Subcutaneous abdominal adipose tissue (tissue), 5 donors: ENCODE measurements around the gene ADAMTS2.
A peak's percentile ranks its signal among the peaks of the same experiment; 100 is the strongest.

Experiments used
- H3K27ac ChIP-seq: one replicate; pipeline ENCODE4 v1.7.0; 2013; ENCODE audit warnings: low read depth, mild to moderate bottlenecking, inconsistent platforms, low read length, moderate library complexity
- H3K27me3 ChIP-seq, 5 donors: one replicate each; pipeline ENCODE4 v1.7.0; 2013; ENCODE audit warnings: low read length in 5 of 5, inconsistent platforms in 1 of 5; ENCODE audit not compliant: control insufficient read depth in 5 of 5, insufficient read depth in 4 of 5
- H3K36me3 ChIP-seq, 5 donors: one replicate each; pipeline ENCODE4 v1.7.0; 2013; ENCODE audit warnings: low read length in 5 of 5; ENCODE audit not compliant: control insufficient read depth in 5 of 5, insufficient read depth in 5 of 5
- H3K4me1 ChIP-seq, 5 donors: one replicate each; pipeline ENCODE4 v1.7.0; 2013; ENCODE audit warnings: low read length in 5 of 5, mild to moderate bottlenecking in 3 of 5, moderate library complexity in 1 of 5; ENCODE audit not compliant: control insufficient read depth in 5 of 5, insufficient read depth in 5 of 5
- H3K4me3 ChIP-seq, 5 donors: one replicate each; pipeline ENCODE4 v1.7.0; 2013; ENCODE audit warnings: low read length in 5 of 5, low read depth in 1 of 5
- H3K9ac ChIP-seq, 5 donors: one replicate each; pipeline ENCODE4 v1.7.0; 2013; ENCODE audit warnings: low read length in 5 of 5, mild to moderate bottlenecking in 4 of 5, moderate library complexity in 3 of 5
- H3K9me3 ChIP-seq, 5 donors: one replicate each; pipeline ENCODE4 v1.7.0; 2013; ENCODE audit warnings: low read length in 5 of 5; ENCODE audit not compliant: control insufficient read depth in 5 of 5
- donor health status: healthy.
- donor health status: healthy.
- donor health status: healthy.
- donor health status: healthy.
- donor health status: healthy.

The ADAMTS2 gene

DNA sequence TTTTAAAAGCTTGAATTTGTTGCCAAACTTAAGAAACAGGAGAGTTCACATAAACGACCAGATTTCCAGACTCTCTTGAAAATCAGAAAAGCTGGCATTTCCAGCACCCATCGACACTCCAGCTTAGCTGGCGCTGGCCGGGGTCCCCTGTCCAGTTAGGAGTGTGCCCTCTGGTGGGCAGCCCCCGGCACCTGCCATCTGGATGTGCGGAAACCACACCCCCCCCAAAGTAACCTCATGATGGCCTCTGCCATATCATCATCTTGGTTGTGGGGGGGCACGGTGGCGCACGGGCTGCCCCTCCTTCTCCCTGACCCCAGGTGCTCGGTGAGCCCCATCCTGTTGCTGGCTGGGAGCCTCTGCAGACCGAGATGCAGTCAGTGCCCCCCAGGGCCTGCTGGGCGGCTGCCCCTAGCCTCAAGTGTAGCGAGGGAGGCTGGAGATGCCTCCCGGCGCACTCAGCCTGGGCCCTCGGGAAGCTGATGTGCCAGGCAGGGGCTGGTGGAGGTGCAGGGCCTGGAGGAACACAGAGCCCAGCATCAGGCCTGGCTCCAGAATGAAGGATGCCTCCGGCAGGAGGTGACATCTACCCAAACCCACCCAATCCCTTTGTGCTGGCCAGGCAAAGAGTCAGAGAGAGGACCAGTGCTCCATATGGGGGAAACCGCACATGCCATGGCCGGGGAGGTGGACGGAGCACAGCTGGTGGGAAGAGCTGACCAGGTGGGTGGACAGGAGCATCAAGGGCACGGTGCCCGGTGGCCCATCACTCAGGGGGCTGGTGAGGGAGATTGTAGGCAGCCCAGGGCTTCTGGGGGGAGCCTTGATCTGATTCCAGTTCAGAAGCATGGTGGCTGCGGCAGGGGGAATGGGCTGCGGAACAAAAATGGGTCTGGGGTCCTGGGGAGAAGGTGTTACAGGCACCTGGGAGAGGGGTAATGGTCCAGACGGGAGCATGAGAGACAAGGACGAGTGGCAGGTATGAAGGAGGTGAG is 70.6 kb downstream of the ADAMTS2 start:
- H3K9me3 ChIP-seq: no peaks in the 10 kb centered on the region
- peaks cover 32 to 92% (median 82%) of the 10 kb centered on the region in 5 donors for H3K4me1 ChIP-seq
- H3K27me3 ChIP-seq: peaks cover 0 to 5% (median 0%) of the 10 kb centered on the region in 5 donors
- H3K9ac ChIP-seq: peak overlapping the region in 4 of 5 donors; percentile 29 to 51 (median 38)
- H3K36me3 ChIP-seq: peaks cover 0 to 7% (median 0%) of the 10 kb centered on the region in 5 donors
- H3K4me3 ChIP-seq: no peak overlapping the region
- peak overlapping the region; percentile 93 for H3K27ac ChIP-seq

DNA sequence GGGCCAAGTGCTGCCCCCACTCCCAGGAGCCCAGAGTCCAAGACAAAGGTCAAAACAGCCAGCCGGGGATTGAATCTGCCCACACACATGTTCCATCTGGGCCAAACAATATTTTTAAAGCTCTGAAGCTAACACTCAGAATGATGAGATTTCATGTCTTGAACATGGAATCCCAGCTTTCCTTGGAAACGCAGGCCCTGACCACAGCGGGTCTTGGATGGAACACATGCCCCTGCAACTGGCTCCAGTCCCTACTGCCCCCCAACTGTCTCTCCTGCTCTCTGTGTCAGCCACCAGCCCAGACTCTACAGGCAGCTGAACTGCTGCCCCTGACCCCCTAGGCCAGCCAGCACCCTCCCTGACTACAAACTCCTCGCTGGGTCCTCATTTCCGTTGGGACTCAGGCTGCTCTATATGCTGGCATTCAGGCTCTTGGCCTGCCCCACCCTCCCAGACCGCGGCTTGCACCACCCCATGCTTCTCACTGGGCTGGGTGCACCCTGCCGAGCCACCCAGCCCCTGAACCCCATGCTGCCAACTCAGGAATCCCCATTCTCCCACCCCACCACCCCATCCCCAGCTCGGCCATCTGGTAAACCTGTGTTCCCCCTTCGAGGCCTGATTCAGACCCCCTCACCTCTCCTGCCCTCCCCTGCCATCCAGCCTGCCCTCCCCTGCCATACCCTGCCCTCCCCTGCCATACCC is 71.7 kb downstream of the ADAMTS2 start:
- Histone ChIP-seq H3K4me1 (peaks cover 32 to 92% (median 83%) of the 10 kb centered on the region in 5 donors), H3K9me3 (no peaks in the 10 kb centered on the region), H3K9ac (peak overlapping the region in 2 of 5 donors; percentile 22 to 32), H3K36me3 (peaks cover 0 to 10% (median 2%) of the 10 kb centered on the region in 5 donors), H3K27ac (peak overlapping the region; percentile 93), H3K27me3 (peaks cover 0 to 5% (median 0%) of the 10 kb centered on the region in 5 donors), H3K4me3 (no peak overlapping the region)

DNA sequence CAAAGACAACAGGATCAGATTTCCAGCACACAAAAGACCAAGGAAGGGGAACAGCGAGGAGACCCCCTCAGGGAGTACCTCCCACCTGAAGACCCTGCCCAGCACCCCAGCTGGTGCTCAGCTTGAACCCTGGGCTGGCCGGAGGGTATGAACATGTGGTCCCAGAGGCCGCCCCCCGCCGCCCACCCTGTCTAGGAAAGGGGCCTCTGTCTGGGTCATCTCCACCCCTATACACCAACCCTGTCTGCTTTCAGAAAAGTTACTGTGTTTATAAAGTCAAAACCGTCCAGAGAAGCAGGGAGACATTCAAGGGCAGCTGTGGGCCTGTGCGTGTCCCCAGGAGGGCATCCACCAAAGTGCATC is 72.2 kb downstream of the ADAMTS2 start:
- peaks cover 0 to 5% (median 0%) of the 10 kb centered on the region in 5 donors for H3K27me3 ChIP-seq
- H3K4me3 ChIP-seq: no peak overlapping the region
- H3K27ac ChIP-seq: peak overlapping the region; percentile 93
- no peaks in the 10 kb centered on the region for H3K9me3 ChIP-seq
- peak overlapping the region in 2 of 5 donors; percentile 32 to 33 for H3K9ac ChIP-seq
- peaks cover 0 to 13% (median 2%) of the 10 kb centered on the region in 5 donors for H3K36me3 ChIP-seq
- H3K4me1 ChIP-seq: peaks cover 35 to 92% (median 89%) of the 10 kb centered on the region in 5 donors

DNA sequence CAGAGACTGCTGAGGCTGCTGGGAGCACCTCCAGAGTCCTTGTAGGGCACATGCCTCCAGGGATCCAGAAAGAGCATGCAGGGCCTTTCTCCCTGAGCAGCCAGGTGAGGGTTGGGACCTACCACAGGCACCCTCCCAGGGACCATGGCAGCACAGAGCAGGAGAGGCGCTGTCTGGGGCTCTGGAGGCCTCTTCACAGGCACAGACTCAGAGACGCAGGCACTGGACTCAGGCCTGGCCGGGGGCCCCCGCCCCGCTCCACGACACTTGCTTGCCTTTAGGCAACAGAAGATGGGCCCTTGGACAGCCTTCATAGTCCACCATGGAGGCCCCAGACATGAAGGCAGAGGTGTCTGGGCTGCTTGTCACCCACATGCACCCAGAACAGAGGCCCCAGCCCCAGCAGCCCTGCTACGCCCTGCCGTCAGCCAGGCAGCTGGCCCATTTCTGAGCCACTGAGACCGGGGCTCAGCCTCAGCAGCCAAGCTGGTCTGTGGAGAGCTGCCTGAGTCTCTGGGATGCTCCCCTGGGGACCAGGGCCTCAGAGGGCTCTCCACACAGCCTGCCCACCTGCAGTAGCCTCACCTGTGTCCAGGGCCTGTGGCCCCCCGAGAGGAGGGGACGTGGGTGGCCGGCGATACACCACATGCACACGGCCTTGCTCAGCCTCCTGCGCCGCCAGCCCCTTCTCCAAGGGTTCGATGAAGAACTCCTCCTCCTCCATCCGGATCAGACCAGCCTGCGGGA is 72.8 kb downstream of the ADAMTS2 start:
- H3K36me3 ChIP-seq: peaks cover 0 to 13% (median 2%) of the 10 kb centered on the region in 5 donors
- H3K9me3 ChIP-seq: no peaks in the 10 kb centered on the region
- peak overlapping the region; percentile 93 for H3K27ac ChIP-seq
- H3K4me1 ChIP-seq: peaks cover 35 to 97% (median 94%) of the 10 kb centered on the region in 5 donors
- H3K9ac ChIP-seq: peak overlapping the region in 2 of 5 donors; percentile 32 to 33
- H3K27me3 ChIP-seq: peaks cover 0 to 5% (median 0%) of the 10 kb centered on the region in 5 donors
- H3K4me3 ChIP-seq: no peak overlapping the region

DNA sequence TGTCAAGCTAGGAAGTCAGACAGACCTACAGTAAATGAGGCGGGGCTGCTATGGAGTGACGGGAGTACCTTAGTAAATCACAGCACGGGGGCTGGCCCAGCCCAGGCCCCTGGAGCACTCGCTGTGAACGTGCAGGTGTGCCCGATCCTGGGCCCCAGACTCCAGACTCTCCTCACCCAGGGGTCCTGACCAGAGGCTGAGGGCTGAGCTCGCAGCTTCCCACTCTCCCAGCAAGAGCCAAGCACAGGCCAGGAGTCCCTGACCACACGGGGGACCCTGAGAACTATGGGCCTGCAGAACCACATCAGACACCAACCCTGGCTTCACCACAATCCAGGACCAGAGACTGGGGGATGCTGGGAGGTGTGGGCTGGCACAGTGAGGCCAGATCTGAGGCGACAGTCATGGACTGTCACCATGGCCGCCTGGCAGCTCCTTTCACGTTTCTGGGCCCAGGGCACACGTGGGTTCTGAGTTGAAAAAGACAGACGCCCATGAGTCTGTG is 73.4 kb downstream of the ADAMTS2 start:
- H3K9ac ChIP-seq: peak overlapping the region in 1 of 5 donors; percentile 19
- H3K27ac ChIP-seq: peak overlapping the region; percentile 93
- peaks cover 35 to 100% (median 97%) of the 10 kb centered on the region in 5 donors for H3K4me1 ChIP-seq

DNA sequence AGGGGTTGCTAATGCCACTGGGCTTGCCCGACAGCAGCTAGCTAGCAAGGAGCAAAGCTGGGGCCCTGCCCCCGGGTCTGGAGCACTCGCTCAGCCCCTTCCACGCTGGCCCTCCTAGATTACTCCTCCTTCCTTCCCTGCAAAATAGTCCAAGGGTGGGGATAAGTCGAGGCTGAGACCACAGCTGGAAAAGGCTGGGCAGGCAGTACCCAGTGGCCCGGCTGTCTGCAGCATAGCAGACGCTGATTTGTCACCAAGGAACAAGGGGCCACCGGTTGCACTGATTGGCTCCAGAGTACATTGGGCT is 73.9 kb downstream of the ADAMTS2 start:
- Histone ChIP-seq H3K36me3 (peaks cover 0 to 13% (median 2%) of the 10 kb centered on the region in 5 donors), H3K9me3 (no peaks in the 10 kb centered on the region), H3K4me3 (no peak overlapping the region), H3K9ac (peak overlapping the region in 1 of 5 donors; percentile 44), H3K27ac (peak overlapping the region; percentile 93), H3K4me1 (peaks cover 32 to 100% (median 97%) of the 10 kb centered on the region in 5 donors), H3K27me3 (peaks cover 0 to 5% (median 0%) of the 10 kb centered on the region in 5 donors)

More for the DNA sequence above, 73.4 kb downstream of the ADAMTS2 start:
- Histone ChIP-seq H3K9me3 (no peaks in the 10 kb centered on the region), H3K27me3 (peaks cover 0 to 5% (median 0%) of the 10 kb centered on the region in 5 donors), H3K4me3 (no peak overlapping the region), H3K36me3 (peaks cover 0 to 13% (median 2%) of the 10 kb centered on the region in 5 donors)

DNA sequence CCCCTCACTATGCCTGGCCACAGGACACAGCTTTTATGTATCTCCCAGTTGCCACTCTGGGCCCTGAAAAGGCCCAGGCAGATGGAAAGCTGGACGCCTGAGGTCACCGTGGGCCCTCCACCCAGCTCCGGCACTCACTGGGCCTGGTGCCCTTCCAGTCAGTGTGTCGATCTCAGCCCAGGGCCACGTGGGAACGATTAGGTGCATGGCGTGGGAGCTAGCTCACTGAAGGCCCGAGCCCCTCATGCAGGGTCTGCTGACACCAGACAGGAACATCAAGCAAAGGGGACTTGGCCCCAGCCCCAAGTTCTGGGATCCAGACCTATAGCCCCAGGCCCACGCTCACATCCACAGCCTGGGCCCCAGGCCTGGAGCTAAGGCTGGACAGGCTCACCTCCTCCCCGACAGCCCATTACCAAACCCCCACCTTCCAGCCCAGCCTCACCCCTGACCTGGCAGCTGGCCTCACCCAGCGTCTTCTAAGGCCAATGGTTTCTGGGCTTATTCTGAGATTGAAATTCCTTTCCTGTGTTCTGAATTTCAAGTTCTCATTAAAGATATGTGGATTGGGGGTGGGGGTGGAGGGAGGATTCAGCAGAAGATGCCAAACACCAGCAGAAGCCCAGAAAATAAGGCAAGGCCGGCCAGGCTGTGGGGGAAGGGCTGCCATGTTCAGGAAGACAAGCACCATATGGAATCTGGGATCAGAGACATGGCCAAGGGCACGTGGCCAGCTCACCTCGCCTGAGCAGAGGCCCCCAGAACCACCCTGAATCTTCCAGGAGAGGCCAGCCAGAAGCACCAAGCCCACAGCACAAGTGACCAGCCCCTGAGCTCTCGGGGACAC is 74.5 kb downstream of the ADAMTS2 start:
- Histone ChIP-seq H3K4me3 (peak overlapping the region in 1 of 5 donors; percentile 22), H3K27me3 (peaks cover 0 to 2% (median 0%) of the 10 kb centered on the region in 5 donors), H3K27ac (peak overlapping the region; percentile 93), H3K9ac (peak overlapping the region in 4 of 5 donors; percentile 26 to 66 (median 41)), H3K36me3 (peaks cover 0 to 13% (median 2%) of the 10 kb centered on the region in 5 donors), H3K4me1 (peaks cover 27 to 100% (median 98%) of the 10 kb centered on the region in 5 donors), H3K9me3 (no peaks in the 10 kb centered on the region)

DNA sequence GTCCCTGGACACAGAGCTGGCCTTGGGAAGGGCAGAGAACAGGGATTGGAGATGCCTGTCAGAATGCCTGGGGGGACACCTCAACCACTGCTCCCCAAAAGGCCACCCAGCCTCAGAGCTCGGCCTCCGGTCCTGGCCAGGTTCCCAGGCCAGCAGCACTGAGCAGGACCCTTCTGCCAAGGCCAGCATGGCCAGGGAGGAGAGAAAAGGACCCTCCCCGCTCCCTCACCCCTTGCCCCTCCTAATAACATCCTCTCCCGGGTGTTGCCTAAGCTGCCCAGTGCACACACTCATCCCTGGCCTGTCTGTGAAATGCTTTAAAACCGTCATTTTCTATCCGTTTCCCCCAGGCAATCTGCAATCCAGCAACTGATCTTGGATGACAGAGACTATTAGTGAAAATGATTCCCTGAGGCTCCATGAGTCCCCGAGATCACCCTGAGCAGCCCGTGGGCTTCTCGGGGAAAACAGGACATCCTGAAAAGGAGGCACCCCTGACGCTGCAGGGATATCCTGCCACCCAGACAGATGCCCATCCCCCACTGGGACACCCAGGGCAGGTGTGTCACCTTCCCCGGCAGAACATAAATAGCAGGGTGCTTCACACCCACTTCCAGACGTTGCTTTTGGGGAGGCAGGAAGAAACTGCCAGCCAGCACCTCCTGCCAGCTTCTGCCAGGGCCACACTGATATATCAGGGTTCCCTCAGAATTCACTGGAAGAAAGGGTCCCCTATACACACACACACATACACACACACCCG is 75.3 kb downstream of the ADAMTS2 start:
- H3K4me3 ChIP-seq: peak overlapping the region in 1 of 5 donors; percentile 22
- H3K4me1 ChIP-seq: peaks cover 25 to 98% (median 96%) of the 10 kb centered on the region in 5 donors
- peak overlapping the region; percentile 93 for H3K27ac ChIP-seq
- H3K9me3 ChIP-seq: no peaks in the 10 kb centered on the region
- peaks cover 0 to 13% (median 2%) of the 10 kb centered on the region in 5 donors for H3K36me3 ChIP-seq
- H3K9ac ChIP-seq: peak overlapping the region; percentile 26 to 73 (median 53)
- H3K27me3 ChIP-seq: no peaks in the 10 kb centered on the region
